Choroid plexus epithelial cell (primary cell): ENCODE data around the gene PRPF31.

Source experiments
- DNase-seq: peaks from one replicate; pipeline ENCODE4 v3.0.0-alpha.2; 2010; ENCODE audit warnings: low read depth
- H3K4me3 ChIP-seq: 2 replicates; pipeline ENCODE4 v1.5.1; 2011; ENCODE audit warnings: low read depth, mild to moderate bottlenecking, control low read depth, low read length, moderate library complexity
- TF ChIP-seq, protein P1 (sequence below): conservative IDR thresholded peaks from 2 replicates; pipeline ENCODE4 v1.5.1; 2011; ENCODE audit warnings: low read depth, mild to moderate bottlenecking, control low read depth, inconsistent platforms, low read length, moderate library complexity

Gene PRPF31

DNA sequence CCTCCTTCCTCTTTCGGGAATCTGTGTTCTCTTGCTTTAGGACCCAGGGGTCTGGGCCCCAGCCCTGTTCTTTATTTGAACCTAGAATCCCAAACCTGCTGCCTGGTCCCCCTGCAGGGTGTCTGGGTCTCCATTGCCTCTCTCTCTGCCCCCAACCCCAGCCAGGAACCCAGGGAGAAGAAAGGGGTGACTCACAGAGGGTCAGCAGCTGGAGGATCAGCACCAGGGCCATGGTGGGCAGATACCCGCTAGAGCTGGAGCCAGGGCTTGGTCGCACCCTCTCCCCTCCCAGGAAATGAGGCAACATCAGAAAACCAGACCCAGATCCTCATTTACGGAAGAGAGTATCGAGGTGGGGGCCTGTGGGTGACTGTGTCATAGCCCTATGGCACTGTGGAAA is 15.0 kb upstream of the PRPF31 start, which contains the start of gene OSCAR:
TSS of gene OSCAR (minus strand) at position 243 of the 400 bp plus-strand sequence. CDS start at position 232, 11 bp downstream.
- TF ChIP-seq, protein P1, sequence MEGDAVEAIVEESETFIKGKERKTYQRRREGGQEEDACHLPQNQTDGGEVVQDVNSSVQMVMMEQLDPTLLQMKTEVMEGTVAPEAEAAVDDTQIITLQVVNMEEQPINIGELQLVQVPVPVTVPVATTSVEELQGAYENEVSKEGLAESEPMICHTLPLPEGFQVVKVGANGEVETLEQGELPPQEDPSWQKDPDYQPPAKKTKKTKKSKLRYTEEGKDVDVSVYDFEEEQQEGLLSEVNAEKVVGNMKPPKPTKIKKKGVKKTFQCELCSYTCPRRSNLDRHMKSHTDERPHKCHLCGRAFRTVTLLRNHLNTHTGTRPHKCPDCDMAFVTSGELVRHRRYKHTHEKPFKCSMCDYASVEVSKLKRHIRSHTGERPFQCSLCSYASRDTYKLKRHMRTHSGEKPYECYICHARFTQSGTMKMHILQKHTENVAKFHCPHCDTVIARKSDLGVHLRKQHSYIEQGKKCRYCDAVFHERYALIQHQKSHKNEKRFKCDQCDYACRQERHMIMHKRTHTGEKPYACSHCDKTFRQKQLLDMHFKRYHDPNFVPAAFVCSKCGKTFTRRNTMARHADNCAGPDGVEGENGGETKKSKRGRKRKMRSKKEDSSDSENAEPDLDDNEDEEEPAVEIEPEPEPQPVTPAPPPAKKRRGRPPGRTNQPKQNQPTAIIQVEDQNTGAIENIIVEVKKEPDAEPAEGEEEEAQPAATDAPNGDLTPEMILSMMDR, result no peak
- DNase-seq, result no peak
- H3K4me3 ChIP-seq, result no peak within 1 kb of the TSS

DNA sequence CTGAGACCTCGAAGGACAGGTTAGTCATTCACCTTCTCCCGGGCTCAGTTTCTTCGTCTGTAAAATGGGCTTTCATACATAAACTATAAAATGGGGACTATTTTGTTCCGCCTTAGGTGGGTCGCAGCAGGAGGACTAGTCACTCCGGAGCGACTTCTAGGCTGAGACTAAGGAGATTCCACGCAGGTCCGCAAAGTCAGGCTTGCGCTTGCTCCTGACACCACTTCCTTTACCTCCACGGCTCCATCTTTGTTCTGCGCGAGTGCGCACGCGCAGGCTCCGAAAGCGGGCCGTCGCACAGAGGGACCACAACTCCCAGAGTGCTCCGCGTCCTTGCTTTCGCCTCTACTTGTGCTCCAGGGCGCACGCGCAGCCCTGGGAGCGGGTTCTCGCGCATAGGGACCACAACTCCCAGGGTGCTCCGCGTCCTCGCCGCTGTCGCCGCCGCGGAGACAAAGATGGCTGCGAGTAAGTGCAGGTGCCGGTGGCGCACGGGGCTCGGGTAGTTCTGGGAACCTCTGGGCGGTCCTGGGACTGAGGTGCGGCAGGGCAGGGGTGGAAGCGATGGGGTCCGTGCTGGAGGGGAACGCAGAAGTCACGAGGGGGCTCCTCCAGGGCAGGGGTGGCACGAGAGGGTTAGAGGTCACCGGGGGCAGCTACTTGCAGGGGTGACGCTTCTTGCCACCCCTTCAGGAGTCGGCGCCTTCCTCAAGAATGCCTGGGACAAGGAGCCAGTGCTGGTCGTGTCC is 13.0 kb upstream of the PRPF31 start, which contains the start of gene NDUFA3:
TSS of gene NDUFA3 (plus strand) at position 435 of the 749 bp plus-strand sequence. CDS start at position 459, 24 bp downstream.
- DNase-seq, result peak; percentile 99
- TF ChIP-seq, protein P1, result no peak
- peak within 1 kb of the TSS; percentile 99 for H3K4me3 ChIP-seq

DNA sequence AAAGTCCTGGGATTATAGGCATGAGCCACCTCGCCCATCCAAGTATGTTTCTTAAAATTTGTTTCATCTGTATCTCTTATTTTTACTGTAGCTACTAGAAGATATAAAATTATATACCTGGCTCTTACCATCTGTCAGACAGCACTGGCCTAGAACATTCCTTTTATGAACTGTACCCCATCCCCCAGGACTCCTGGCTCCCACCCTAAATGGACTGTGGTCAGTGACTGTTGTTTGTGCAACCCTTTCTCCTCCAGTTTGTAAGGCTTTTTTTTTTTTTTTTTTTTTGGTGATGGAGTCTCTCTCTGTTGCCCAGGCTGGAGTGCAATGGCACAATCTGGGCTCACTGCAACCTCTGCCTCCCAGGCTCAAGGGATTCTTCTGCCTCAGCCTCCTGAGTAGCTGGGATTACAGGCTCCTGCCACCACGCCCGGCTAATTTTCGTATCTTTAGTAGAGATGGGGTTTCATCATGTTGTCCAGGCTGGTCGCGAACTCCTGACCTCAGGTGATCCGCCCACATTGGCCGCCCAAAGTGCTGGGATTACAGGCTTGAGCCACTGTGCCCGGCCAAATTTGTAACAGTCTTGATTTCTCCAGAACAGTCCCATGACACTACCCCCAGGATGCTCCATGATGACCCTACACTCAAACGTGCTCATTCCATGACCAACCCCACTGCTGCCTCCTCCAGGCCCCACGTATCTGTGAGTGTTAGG is 10.4 kb upstream of the PRPF31 start:
- no peak overlapping the region for H3K4me3 ChIP-seq
- no peak for DNase-seq
- TF ChIP-seq, protein P1, result no peak

DNA sequence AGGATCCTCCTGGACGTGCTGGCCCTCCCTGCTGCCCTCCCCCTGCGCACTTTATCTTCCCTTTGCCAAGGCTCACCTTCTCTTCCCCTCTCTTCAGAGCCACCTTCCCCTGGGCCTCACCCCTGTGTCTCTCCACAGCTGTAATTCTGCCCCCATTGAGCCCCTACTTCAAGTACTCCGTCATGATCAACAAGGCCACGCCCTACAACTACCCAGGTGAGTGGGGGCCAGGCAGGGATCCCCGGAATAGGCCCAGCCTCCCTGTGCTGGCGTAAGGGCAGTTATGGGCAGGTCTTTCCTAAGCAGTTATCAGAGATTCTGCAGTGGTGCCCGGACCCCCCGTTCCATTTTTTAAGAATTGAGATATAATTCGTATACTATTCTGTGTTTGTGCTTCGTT is 9.8 kb upstream of the PRPF31 start:
- TF ChIP-seq, protein P1, result no peak
- no peak for DNase-seq
- H3K4me3 ChIP-seq, result no peak overlapping the region

DNA sequence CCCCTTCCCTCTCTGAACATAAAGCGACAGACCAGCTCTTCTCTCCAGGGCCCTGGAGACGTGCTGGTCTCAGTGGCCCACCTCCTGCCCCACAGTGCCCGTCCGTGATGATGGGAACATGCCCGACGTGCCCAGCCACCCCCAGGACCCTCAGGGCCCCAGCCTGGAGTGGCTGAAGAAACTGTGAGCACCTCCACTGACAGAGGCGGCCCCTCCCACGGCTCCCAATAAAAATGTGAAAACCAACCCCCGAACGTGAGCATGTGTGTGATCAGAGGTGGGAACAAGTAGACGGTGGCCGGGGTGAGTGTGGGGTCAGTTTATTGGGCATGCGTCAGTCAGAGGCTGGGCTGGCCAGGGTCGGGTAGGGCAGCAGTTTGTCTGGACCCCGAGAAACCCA is 8.8 kb upstream of the PRPF31 start:
- no peak overlapping the region for H3K4me3 ChIP-seq
- TF ChIP-seq, protein P1, result no peak
- no peak for DNase-seq

DNA sequence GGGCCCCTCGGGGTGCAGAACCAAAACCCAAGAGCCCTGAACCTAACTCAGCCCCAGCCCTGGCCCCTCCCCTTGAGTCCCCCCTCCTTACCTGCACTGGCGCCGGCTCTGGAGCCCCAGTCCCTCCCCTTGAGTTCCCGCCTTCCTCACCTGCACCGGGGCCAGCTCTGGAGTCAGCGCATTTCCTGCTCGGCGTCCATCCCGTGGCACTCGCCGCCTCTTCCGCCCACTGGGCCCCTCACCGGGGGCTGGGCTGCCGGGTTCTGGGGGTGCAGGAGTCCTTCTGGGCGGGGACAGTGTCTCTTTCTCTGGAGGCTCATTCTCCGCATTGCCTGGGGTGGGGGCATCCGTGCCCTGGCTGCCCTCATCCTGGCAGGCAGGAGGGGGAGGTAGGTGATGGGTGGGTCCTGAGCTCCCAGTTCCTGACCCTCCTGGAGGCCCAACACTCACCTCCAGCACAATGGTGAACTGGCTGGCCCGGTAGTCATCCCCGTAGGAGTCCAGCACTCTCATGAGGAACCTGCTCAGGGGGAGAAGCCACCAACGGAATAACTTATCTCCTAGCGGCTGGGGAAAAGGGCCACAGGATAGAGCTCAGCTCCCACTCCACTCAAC is 7.6 kb upstream of the PRPF31 start:
- H3K4me3 ChIP-seq, result no peak overlapping the region
- TF ChIP-seq, protein P1, result no peak
- DNase-seq, result no peak
